Heart right ventricle (tissue), 16 donors: ENCODE results near the gene ATP6AP1. TPM values are rescaled to one million over a fixed set of nuclear protein-coding genes. Genes with fewer than 3 reads are reported as not detected.

Source experiments
- ATAC-seq, 8 donors: fragments of 200-7000 bp; cut with Tn5 transposase; one replicate each; pipeline ENCODE4 v1.9.1; 2020; ENCODE audit warnings: mild to moderate bottlenecking in 8 of 8, moderate library complexity in 8 of 8, moderate number of reproducible peaks in 1 of 8
- DNase-seq, 2 donors: peaks; one replicate each; pipeline ENCODE4 v3.0.0-alpha.2; 2020
- H3K27ac ChIP-seq, 10 donors: fragments of 200-600 bp; sonication (generic) in 2 of 10; one replicate each; pipeline versions ENCODE4 v1.5.0 to v1.8.0; 2020 to 2022; ENCODE audit warnings: mild to moderate bottlenecking in 3 of 10
- H3K27me3 ChIP-seq, 7 donors: fragments of 200-600 bp; one replicate each; pipeline ENCODE4 v1.8.0; 2021 to 2022; ENCODE audit warnings: mild to moderate bottlenecking in 2 of 7
- H3K36me3 ChIP-seq, 9 donors: fragments of 200-600 bp; sonication (generic) in 1 of 9; one replicate each; pipeline versions ENCODE4 v1.5.0 to v1.8.0; 2020 to 2022; ENCODE audit warnings: mild to moderate bottlenecking in 2 of 9
- H3K4me1 ChIP-seq, 9 donors: fragments of 200-600 bp; sonication (generic) in 1 of 9; one replicate each; pipeline versions ENCODE4 v1.5.0 to v1.8.0; 2020 to 2022; ENCODE audit warnings: mild to moderate bottlenecking in 4 of 9
- H3K4me3 ChIP-seq, 10 donors: fragments of 200-600 bp; sonication (generic) in 2 of 10; one replicate each; pipeline versions ENCODE4 v1.5.0 to v1.8.0; 2020 to 2022; ENCODE audit warnings: mild to moderate bottlenecking in 7 of 10, moderate library complexity in 2 of 10
- H3K9me3 ChIP-seq, 11 donors: fragments of 200-600 bp in 10 of 11; sonication (generic) in 2 of 11; one replicate each; pipeline versions ENCODE4 v1.5.0 to v1.8.0; 2013 to 2022; ENCODE audit warnings: mild to moderate bottlenecking in 2 of 11, control low read depth in 1 of 11, moderate library complexity in 1 of 11
- CTCF ChIP-seq, 9 donors: fragments of 200-600 bp; sonication (generic) in 2 of 9; IDR thresholded peaks; one replicate each; pipeline versions ENCODE4 v1.5.0 to v1.8.0; 2021 to 2022; ENCODE audit warnings: antibody characterized with exemption in 9 of 9, mild to moderate bottlenecking in 5 of 9, moderate library complexity in 1 of 9
- WGBS, 2 donors: extraction: QIAGEN DNeasy Blood & Tissue Kit; methylation state at CpG; one replicate each; pipeline ENCODE4 v1.1.7; 2013; ENCODE audit warnings: inconsistent platforms in 1 of 2; 5-methylcytosine and 5-hydroxymethylcytosine counted together
- intact Hi-C, 10 donors: fragments of 100-400 bp; cut with DNase I; formaldehyde crosslinking; loops; one replicate each; pipeline versions ENCODE4 v1.11.1 to v1.14.2; 2022
- polyA plus RNA-seq, 2 donors: library from polyadenylated mRNA; stranded (reverse); fragments of 200-250 nt; gene quantifications; one replicate each; pipeline ENCODE4 v1.2.3, GENCODE V29; 2013
- total RNA-seq, 10 donors: library from RNA; stranded (reverse); fragmentation: NEBNext Ultra II Directional in 3 of 10; extraction: Animal tissue kit (Norgen Biotek cat#: 25700) in 3 of 10; gene quantifications; one replicate each; pipeline versions ENCODE4 v1.2.1 to v1.2.4, GENCODE V29; 2021 to 2023
- donor health status: Arrhythmogenic right ventricular cardiomyopathy.
- donor health status: ischemic (EF 13 %, LVEDD 7.1; RV severe dilation, severe dysfunction).
- donor health status: healthy with polysubstance abuse.
- donor health status: DM: no; HTN: yes; CAD: no.
- donor health status: DM: no; HTN: no; CAD: no.
- donor health status: ischemic (EF 25% LVEDD 6.9; RV normal size, moderate dysfunction).
- donor health status: ischemic (EF 25% LVEDD 5.7; RV mildly dilated, moderate dysfunction).
- donor health status: healthy.
- donor health status: DM: yes; HTN: yes; CAD: no.
- donor health status: Ischemic cardiomyopathy.
- donor health status: ischemic (EF 35%, LVEDD 5.7; RV mildly dilated, moderate dysfunction).
- donor health status: nonischemic (EF 11% LVEDD 7.7; RV severe dilation, severe dysfunction).
- donor health status: DM: yes; HTN: yes; CAD: no.
- donor health status: PGD.
- donor health status: ischemic (EF 29% LVEDD 5.4; RV normal size, mild dysfunction).
- donor health status: nonischemic (EF 23%, LVEDD 6.1; RV moderate dilation, normal function).

Gene ATP6AP1
- total and polyA plus RNA-seq, 12 donors = 26.0 to 113 (median 90.6) TPM

- Histone ChIP-seq H3K4me3 (peak overlapping the region; percentile 53 to 93 (median 82)), H3K36me3 (peaks cover 0 to 20% (median 0%) of the 10 kb centered on the region in 9 donors), H3K27ac (peak overlapping the region in 8 of 10 donors; percentile 91 to 99 (median 98)), H3K27me3 (no peaks in the 10 kb centered on the region), H3K9me3 (peaks cover 0 to 6% (median 0%) of the 10 kb centered on the region in 11 donors), H3K4me1 (peaks cover 0 to 30% (median 15%) of the 10 kb centered on the region in 9 donors)
- WGBS, 2 donors = 30 to 33% methylated on average over 13 of the region's 13 CpGs
- DNase-seq = no peak
- intact Hi-C loops = no loop called here
- no peak for TF ChIP-seq CTCF (IDR thresholded peaks at IDR 0.05)
- no peak for ATAC-seq
These were observed 48.3 kb upstream of the ATP6AP1 start for GRCh38 chrX:154380153-154380552.

- H3K9me3 ChIP-seq = peaks cover 0 to 6% (median 0%) of the 10 kb centered on the region in 11 donors
- ATAC-seq = no peak
- intact Hi-C loops = no loop called here
- no peak for TF ChIP-seq CTCF (IDR thresholded peaks at IDR 0.05)
- DNase-seq = no peak
- H3K4me3 ChIP-seq = peak overlapping the region in 5 of 10 donors; percentile 80 to 86 (median 82)
- no peaks in the 10 kb centered on the region for H3K27me3 ChIP-seq
- peaks cover 0 to 20% (median 0%) of the 10 kb centered on the region in 9 donors for H3K36me3 ChIP-seq
- WGBS, 2 donors = 81 to 89% methylated on average over 6 to 14 of the region's 14 CpGs
- peaks cover 0 to 30% (median 15%) of the 10 kb centered on the region in 9 donors for H3K4me1 ChIP-seq
- peak overlapping the region in 5 of 10 donors; percentile 91 to 99 (median 98) for H3K27ac ChIP-seq
These were observed 47.7 kb upstream of the ATP6AP1 start for GRCh38 chrX:154380787-154381186.

- H3K27ac ChIP-seq = no peak overlapping the region
- no peak for TF ChIP-seq CTCF (IDR thresholded peaks at IDR 0.05)
- no peak for ATAC-seq
These were observed 47.2 kb upstream of the ATP6AP1 start for GRCh38 chrX:154381271-154381670.

GRCh38 chrX:154382483-154383069 lies 45.9 kb upstream of the ATP6AP1 start:
- no peak for TF ChIP-seq CTCF (IDR thresholded peaks at IDR 0.05)
- 65 to 72% methylated on average over 11 of the region's 11 CpGs for WGBS, 2 donors

More at GRCh38 chrX:154381271-154381670, 47.2 kb upstream of the ATP6AP1 start:
- peaks cover 0 to 6% (median 0%) of the 10 kb centered on the region in 11 donors for H3K9me3 ChIP-seq
- no peak for DNase-seq
- no peak overlapping the region for H3K4me3 ChIP-seq
- intact Hi-C loops = no loop called here
- H3K4me1 ChIP-seq = peaks cover 0 to 30% (median 15%) of the 10 kb centered on the region in 9 donors
- H3K27me3 ChIP-seq = no peaks in the 10 kb centered on the region
- H3K36me3 ChIP-seq = peaks cover 0 to 20% (median 0%) of the 10 kb centered on the region in 9 donors
- WGBS, 2 donors = 80 to 87% methylated on average over 6 of the region's 6 CpGs

More at GRCh38 chrX:154382483-154383069, 45.9 kb upstream of the ATP6AP1 start:
- Histone ChIP-seq H3K4me1 (peaks cover 0 to 30% (median 15%) of the 10 kb centered on the region in 9 donors), H3K9me3 (peaks cover 0 to 6% (median 0%) of the 10 kb centered on the region in 11 donors), H3K4me3 (no peak overlapping the region), H3K36me3 (peaks cover 0 to 20% (median 0%) of the 10 kb centered on the region in 9 donors), H3K27ac (no peak overlapping the region), H3K27me3 (no peaks in the 10 kb centered on the region)
- ATAC-seq (no peak), DNase-seq (no peak)
- intact Hi-C loops = no loop called here
